Vagina (tissue), 2 donors: ENCODE measurements around the gene CCDC40. TPM values are rescaled to one million over a fixed set of nuclear protein-coding genes. Genes with fewer than 3 reads are reported as not detected.
A peak's percentile ranks its signal among the peaks of the same experiment; 100 is the strongest.

Source experiments
- DNase-seq, 2 donors: peaks; one replicate each; pipeline ENCODE4 v3.0.0-alpha.2; 2017; ENCODE audit errors: extremely low spot score in 2 of 2
- H3K27ac ChIP-seq: fragments of 200-600 bp; sonication (generic); one replicate; pipeline ENCODE4 v1.5.1; 2019
- H3K27me3 ChIP-seq: fragments of 200-600 bp; sonication (generic); one replicate; pipeline ENCODE4 v1.5.1; 2019
- H3K36me3 ChIP-seq, 2 donors: fragments of 200-600 bp; sonication (generic); one replicate each; pipeline ENCODE4 v1.5.1; 2017 to 2019
- H3K4me1 ChIP-seq: fragments of 200-600 bp; sonication (generic); one replicate; pipeline ENCODE4 v1.5.1; 2019
- H3K4me3 ChIP-seq, 2 donors: fragments of 200-600 bp; sonication (generic); 1 replicate in 1 of 2; 2 replicates in 1 of 2; pipeline ENCODE4 v1.5.1; 2016 to 2019
- H3K9me3 ChIP-seq: fragments of 200-600 bp; sonication (generic); one replicate; pipeline ENCODE4 v1.5.1; 2019
- POLR2A ChIP-seq, 2 donors: fragments of 450-650 bp; IDR thresholded peaks; one replicate each; pipeline ENCODE4 v1.6.1; 2017; ENCODE audit warnings: antibody characterized with exemption in 2 of 2, mild to moderate bottlenecking in 2 of 2, moderate library complexity in 2 of 2
- POLR2AphosphoS5 ChIP-seq, 2 donors: sonication (generic); formaldehyde crosslinking; IDR thresholded peaks; one replicate each; pipeline ENCODE4 v1.9.0; 2017; ENCODE audit warnings: antibody characterized with exemption in 2 of 2, mild to moderate bottlenecking in 2 of 2, low read depth in 1 of 2; ENCODE audit not compliant: insufficient read depth in 1 of 2
- intact Hi-C: fragments of 100-400 bp; cut with DNase I; formaldehyde crosslinking; loops from one replicate; pipeline ENCODE4 v1.15.1; 2023
- total RNA-seq: library from RNA; depleted of rRNA; stranded (reverse); fragments of >200 nt; gene quantifications from one replicate; pipeline ENCODE4 v1.2.3, GENCODE V29; 2016
- TF ChIP-seq, protein P1 (sequence below), 3 experiments: fragments of 450-650 bp in 2 of 3; fragments of 200-600 bp in 1 of 3; sonication (generic) in 1 of 3; IDR thresholded peaks; one replicate each; pipeline ENCODE4 v1.5.1; 2017 to 2019; ENCODE audit warnings: antibody characterized with exemption in 3 of 3, mild to moderate bottlenecking in 2 of 3, moderate library complexity in 2 of 3

CCDC40 gene
- total RNA-seq, 1 donor from 2014 or later, result 9.3 TPM

DNA sequence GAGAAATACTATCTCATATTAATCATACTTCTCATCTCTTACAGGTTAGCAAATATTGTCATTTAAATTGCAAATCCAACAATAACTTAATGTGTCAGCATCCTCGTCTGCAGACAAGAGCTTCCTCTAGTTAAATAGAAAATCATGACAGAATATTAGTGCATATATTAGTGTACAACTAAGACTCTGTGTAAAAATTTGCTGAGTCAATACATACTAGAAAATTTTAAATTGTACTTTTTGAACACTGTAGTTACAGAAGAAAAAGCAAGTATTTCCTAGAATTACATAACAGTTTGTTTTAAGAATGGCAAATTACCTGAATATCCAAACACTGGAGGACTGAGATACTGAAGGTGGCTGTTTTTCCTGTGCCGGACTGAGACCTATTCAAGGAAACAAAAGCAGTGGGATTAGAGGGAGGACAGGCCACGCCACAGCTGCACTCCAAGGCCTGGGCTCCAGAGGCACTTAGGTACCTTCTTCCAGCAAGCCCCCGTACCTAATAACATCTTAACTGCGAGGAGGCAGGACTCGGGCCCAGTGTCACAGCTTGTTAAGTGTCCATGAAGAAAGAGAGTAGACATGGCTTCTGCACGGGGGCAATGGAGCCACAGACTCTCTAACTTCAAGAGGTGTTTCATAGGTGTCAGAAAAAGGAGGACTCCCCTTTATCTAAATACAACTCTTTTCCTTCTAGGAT, 105.2 kb downstream of the CCDC40 start:
- DNase-seq, result no peak
- Histone ChIP-seq H3K36me3 (peaks cover 0 to 75% of the 10 kb centered on the region in 2 donors), H3K4me3 (no peak overlapping the region), H3K9me3 (no peaks in the 10 kb centered on the region), H3K4me1 (peaks cover 24% of the 10 kb centered on the region), H3K27me3 (no peaks in the 10 kb centered on the region), H3K27ac (no peak overlapping the region)
- TF ChIP-seq POLR2A (IDR thresholded peaks at IDR 0.05) (no peak), POLR2AphosphoS5 (IDR thresholded peaks at IDR 0.05; ENCODE audit: insufficient read depth in 1 of 2, low read depth in 1 of 2) (no peak)
- TF ChIP-seq, protein P1, sequence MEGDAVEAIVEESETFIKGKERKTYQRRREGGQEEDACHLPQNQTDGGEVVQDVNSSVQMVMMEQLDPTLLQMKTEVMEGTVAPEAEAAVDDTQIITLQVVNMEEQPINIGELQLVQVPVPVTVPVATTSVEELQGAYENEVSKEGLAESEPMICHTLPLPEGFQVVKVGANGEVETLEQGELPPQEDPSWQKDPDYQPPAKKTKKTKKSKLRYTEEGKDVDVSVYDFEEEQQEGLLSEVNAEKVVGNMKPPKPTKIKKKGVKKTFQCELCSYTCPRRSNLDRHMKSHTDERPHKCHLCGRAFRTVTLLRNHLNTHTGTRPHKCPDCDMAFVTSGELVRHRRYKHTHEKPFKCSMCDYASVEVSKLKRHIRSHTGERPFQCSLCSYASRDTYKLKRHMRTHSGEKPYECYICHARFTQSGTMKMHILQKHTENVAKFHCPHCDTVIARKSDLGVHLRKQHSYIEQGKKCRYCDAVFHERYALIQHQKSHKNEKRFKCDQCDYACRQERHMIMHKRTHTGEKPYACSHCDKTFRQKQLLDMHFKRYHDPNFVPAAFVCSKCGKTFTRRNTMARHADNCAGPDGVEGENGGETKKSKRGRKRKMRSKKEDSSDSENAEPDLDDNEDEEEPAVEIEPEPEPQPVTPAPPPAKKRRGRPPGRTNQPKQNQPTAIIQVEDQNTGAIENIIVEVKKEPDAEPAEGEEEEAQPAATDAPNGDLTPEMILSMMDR (IDR thresholded peaks at IDR 0.05), result no peak
- intact Hi-C loops, result loop anchor here (10.0 kb wide), 1 partner anchor 123 kb away; the partner anchor contains the start of gene RNF213

DNA sequence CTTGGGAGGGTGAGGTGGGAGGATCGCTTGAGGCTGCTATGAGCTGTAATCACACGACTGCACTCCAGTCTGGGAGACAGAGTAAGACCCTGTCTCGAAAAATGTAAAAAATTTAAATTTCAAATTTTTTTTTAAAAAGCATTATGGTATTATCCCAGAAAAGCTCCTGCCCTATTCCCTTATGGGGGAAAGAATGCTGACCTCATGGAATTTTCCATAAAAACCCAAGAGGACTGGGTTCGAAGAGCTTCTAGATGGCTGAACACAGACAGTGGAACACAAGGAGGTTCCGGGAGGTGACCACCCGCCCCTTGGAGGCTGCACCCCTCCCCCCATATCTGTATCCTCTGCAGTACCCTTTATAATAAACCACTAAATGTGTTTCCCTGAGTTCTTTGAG, 106.5 kb downstream of the CCDC40 start:
- no peak overlapping the region for H3K4me3 ChIP-seq
- intact Hi-C loops, result loop anchor here (10.0 kb wide), 1 partner anchor 122 kb away; the partner anchor contains the start of gene RNF213
- H3K27me3 ChIP-seq, result no peaks in the 10 kb centered on the region
- TF ChIP-seq, protein P1 (IDR thresholded peaks at IDR 0.05), result no peak
- no peak for TF ChIP-seq POLR2A (IDR thresholded peaks at IDR 0.05)
- TF ChIP-seq POLR2AphosphoS5 (IDR thresholded peaks at IDR 0.05; ENCODE audit: insufficient read depth in 1 of 2, low read depth in 1 of 2), result no peak
- peaks cover 29% of the 10 kb centered on the region for H3K4me1 ChIP-seq
- no peak for DNase-seq
- no peak overlapping the region for H3K27ac ChIP-seq
- H3K9me3 ChIP-seq, result no peaks in the 10 kb centered on the region
- peaks cover 0 to 62% of the 10 kb centered on the region in 2 donors for H3K36me3 ChIP-seq

DNA sequence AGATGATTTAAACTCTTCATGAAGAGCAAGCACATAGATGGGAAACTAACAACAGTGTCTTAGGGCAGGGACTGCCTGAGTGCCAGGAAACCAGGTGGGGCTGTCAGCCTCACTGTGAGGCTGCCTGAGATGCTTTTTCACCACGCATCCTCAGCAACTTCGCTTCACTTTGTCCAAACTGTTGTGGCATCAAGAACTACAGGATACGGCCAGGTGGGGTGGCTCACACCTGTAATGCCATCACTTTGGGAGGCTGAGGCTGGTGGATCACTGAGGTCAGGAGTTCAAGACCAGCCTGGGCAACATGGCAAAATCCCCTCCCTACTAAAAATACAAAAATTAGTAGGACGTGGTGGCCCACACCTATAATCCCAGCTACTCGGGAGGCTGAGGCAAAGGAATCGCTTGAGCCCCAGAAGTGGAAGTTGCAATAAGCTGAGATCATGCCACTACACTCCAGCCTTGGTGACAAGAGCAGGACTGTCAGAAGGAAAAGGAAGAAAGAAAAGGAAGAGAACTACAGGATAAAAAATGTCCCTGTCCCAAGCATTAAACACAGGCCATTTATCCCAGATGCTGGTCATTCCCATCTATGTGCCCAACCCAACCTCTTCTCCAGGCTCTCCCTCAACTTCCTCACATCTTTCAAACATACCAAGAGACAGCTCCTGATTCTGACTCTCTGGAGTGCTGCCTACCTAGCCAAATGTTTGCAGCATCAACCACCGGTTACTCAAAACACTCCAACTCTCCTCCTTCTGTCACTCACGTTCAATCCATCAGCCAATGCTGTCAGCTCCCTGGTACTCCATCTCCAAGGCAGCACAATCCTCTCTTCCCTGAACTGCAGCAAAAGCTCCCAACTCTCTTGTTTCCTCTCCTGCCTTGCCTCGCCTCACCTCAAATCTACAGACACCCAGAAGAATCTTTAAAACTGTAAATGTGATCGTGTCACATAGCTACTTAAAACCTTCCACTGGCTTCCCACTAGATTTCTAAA, 108.9 kb downstream of the CCDC40 start:
- H3K9me3 ChIP-seq, result no peaks in the 10 kb centered on the region
- no peaks in the 10 kb centered on the region for H3K27me3 ChIP-seq
- TF ChIP-seq, protein P1 (IDR thresholded peaks at IDR 0.05), result no peak
- no peak for TF ChIP-seq POLR2A (IDR thresholded peaks at IDR 0.05)
- no peak for TF ChIP-seq POLR2AphosphoS5 (IDR thresholded peaks at IDR 0.05; ENCODE audit: insufficient read depth in 1 of 2, low read depth in 1 of 2)
- peaks cover 0 to 37% of the 10 kb centered on the region in 2 donors for H3K36me3 ChIP-seq
- H3K4me1 ChIP-seq, result peaks cover 40% of the 10 kb centered on the region
- H3K27ac ChIP-seq, result peak overlapping the region; percentile 99
- peak overlapping the region; percentile 69 to 100 for H3K4me3 ChIP-seq
- intact Hi-C loops, result loop anchor here (2.0 to 10.0 kb wide), 2 partner anchors 45 to 119 kb away; partner anchors contain the start of genes GAA and RNF213
- no peak for DNase-seq

DNA sequence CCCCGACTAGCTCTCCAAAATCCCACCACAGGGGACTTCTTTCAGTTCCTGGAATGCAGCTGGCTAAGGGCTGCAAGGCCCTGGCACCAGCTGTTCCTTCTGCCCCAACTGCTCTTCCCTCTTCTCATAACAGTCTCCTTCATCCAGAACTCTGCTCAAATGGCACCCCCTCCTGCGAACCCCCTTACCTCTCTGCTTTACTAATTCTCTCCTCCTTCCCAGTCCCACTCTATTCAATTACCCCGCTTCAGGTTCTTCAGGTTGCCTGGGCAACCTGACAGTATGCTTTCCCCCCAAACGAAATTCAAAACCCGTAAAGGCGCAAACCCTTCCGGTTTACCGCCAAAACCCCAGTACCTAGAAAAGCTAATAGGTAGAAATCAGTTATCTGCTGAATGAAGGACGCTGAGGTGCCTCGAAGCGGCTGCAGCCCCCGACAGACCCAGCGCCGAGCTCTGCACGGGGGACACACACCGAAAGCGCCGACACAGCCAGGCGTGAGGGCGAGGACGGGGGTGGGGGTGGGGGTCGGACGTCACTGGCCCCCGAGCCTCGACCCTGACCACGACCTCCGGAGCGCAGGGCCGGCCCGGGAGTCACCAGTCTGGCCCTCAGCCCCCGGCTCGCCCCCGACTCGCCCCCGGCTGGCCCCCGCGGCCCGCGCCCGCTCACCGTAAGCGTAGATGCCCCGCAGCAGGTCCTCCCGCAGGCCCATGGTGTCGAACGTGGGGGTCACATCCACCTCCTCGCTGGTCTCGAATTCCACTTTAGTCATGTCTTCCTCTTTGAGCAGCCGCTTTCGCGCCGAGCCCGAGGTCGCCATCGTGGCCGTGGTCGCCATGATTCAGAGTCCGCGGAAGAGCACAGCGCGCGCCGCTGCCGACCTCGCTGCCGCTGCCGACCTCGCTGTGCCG, 109.9 kb downstream of the CCDC40 start:
- Histone ChIP-seq H3K27ac (peak overlapping the region; percentile 99), H3K36me3 (peaks cover 0 to 27% of the 10 kb centered on the region in 2 donors), H3K4me3 (peak overlapping the region; percentile 69 to 100), H3K27me3 (no peaks in the 10 kb centered on the region), H3K4me1 (peaks cover 40% of the 10 kb centered on the region), H3K9me3 (no peaks in the 10 kb centered on the region)
- TF ChIP-seq POLR2A (IDR thresholded peaks at IDR 0.05) (no peak), POLR2AphosphoS5 (IDR thresholded peaks at IDR 0.05; ENCODE audit: insufficient read depth in 1 of 2, low read depth in 1 of 2) (no peak)
- TF ChIP-seq, protein P1 (IDR thresholded peaks at IDR 0.05), result no peak
- intact Hi-C loops, result loop anchor here (2.0 to 10.0 kb wide), 2 partner anchors 46 to 118 kb away; partner anchors contain the start of genes GAA and RNF213
- DNase-seq, result no peak
